Measurements from ENCODE around the gene SDSL. TPM values are rescaled to one million over a fixed set of nuclear protein-coding genes. Genes with fewer than 3 reads are reported as not detected.

The SDSL gene
- total and polyA plus RNA-seq, 2 experiments from 2014 or later = 6.3 to 14.6 TPM

- no peak for TF ChIP-seq EZH2 (IDR thresholded peaks at IDR 0.05; ENCODE audit: insufficient read depth, poor library complexity, severe bottlenecking)
- TF ChIP-seq EZH2phosphoT487 (IDR thresholded peaks at IDR 0.05; ENCODE audit: insufficient read depth, low read depth) = no peak
- in situ Hi-C loops (cut with MboI) = loop anchor here (25.0 kb wide), 1 partner anchor 460 kb away; no protein-coding TSS in a partner anchor
Measured at GRCh38 chr12:113452458-113452857, 30.3 kb downstream of the SDSL start.

GRCh38 chr12:113453330-113453729 lies 31.1 kb downstream of the SDSL start:
- Histone ChIP-seq H3K4me1 (ENCODE audit: insufficient read depth) (no peaks in the 10 kb centered on the region), H3K4me2 (ENCODE audit: unreplicated experiment) (no peak overlapping the region), H3K9me2 (ENCODE audit: insufficient read depth) (no peaks in the 10 kb centered on the region), H3K36me3 (ENCODE audit: low read depth) (no peaks in the 10 kb centered on the region), H3F3A (ENCODE audit: insufficient read depth) (no peaks in the 10 kb centered on the region), H3K79me2 (ENCODE audit: insufficient read depth) (no peaks in the 10 kb centered on the region), H3K27ac (no peak overlapping the region), H2AFZ (no peak overlapping the region), H3K9me3 (ENCODE audit: low read depth) (no peaks in the 10 kb centered on the region), H3K9ac (no peak overlapping the region), H4K20me1 (ENCODE audit: insufficient read depth) (no peaks in the 10 kb centered on the region), H3K27me3 (replicated peaks; ENCODE audit: insufficient read depth) (no peaks in the 10 kb centered on the region; the same call in none of the 2 replicates), H3K4me3 (no peak overlapping the region)
- 12 to 21% methylated on average over 6 of the region's 6 CpGs for WGBS, 2 experiments (ENCODE audit: low coverage in 1 of 2, low lambda C conversion rate in 2 of 2, missing lambda C conversion rate in 2 of 2)
- DNase-seq = no peak
- in situ Hi-C loops (cut with MboI) = loop anchor here (25.0 kb wide), 1 partner anchor 459 kb away; no protein-coding TSS in a partner anchor
- TF ChIP-seq EZH2 (IDR thresholded peaks at IDR 0.05; ENCODE audit: insufficient read depth, poor library complexity, severe bottlenecking) = no peak
- no peak for TF ChIP-seq EZH2phosphoT487 (IDR thresholded peaks at IDR 0.05; ENCODE audit: insufficient read depth, low read depth)

More at GRCh38 chr12:113452458-113452857, 30.3 kb downstream of the SDSL start:
- 51 to 60% methylated on average over 2 of the region's 2 CpGs for WGBS, 2 experiments (ENCODE audit: low coverage in 1 of 2, low lambda C conversion rate in 2 of 2, missing lambda C conversion rate in 2 of 2)
- H3F3A ChIP-seq (ENCODE audit: insufficient read depth) = no peaks in the 10 kb centered on the region
- no peak overlapping the region for H3K9ac ChIP-seq
- H3K4me3 ChIP-seq = no peak overlapping the region
- DNase-seq = no peak
- H3K4me2 ChIP-seq (ENCODE audit: unreplicated experiment) = no peak overlapping the region
- no peak overlapping the region for H3K27ac ChIP-seq
- no peaks in the 10 kb centered on the region for H3K4me1 ChIP-seq (ENCODE audit: insufficient read depth)
- H2AFZ ChIP-seq = no peak overlapping the region
- no peaks in the 10 kb centered on the region; the same call in none of the 2 replicates for H3K27me3 ChIP-seq (replicated peaks; ENCODE audit: insufficient read depth)
- no peaks in the 10 kb centered on the region for H3K36me3 ChIP-seq (ENCODE audit: low read depth)
- H3K79me2 ChIP-seq (ENCODE audit: insufficient read depth) = no peaks in the 10 kb centered on the region
- H4K20me1 ChIP-seq (ENCODE audit: insufficient read depth) = no peaks in the 10 kb centered on the region
- H3K9me3 ChIP-seq (ENCODE audit: low read depth) = no peaks in the 10 kb centered on the region
- H3K9me2 ChIP-seq (ENCODE audit: insufficient read depth) = no peaks in the 10 kb centered on the region

GRCh38 chr12:113456199-113456598 lies 34.0 kb downstream of the SDSL start:
- no peak overlapping the region for H3K9ac ChIP-seq
- no peak overlapping the region for H2AFZ ChIP-seq
- WGBS, 2 experiments (ENCODE audit: low coverage in 1 of 2, low lambda C conversion rate in 2 of 2, missing lambda C conversion rate in 2 of 2) = 41 to 60% methylated on average over 2 of the region's 2 CpGs
- H3K79me2 ChIP-seq (ENCODE audit: insufficient read depth) = no peaks in the 10 kb centered on the region
- TF ChIP-seq EZH2 (IDR thresholded peaks at IDR 0.05; ENCODE audit: insufficient read depth, poor library complexity, severe bottlenecking) (no peak), EZH2phosphoT487 (IDR thresholded peaks at IDR 0.05; ENCODE audit: insufficient read depth, low read depth) (no peak)
- H4K20me1 ChIP-seq (ENCODE audit: insufficient read depth) = no peaks in the 10 kb centered on the region
- DNase-seq = no peak
- H3K36me3 ChIP-seq (ENCODE audit: low read depth) = no peaks in the 10 kb centered on the region
- H3F3A ChIP-seq (ENCODE audit: insufficient read depth) = no peaks in the 10 kb centered on the region
- no peak overlapping the region for H3K4me3 ChIP-seq
- no peak overlapping the region for H3K4me2 ChIP-seq (ENCODE audit: unreplicated experiment)
- H3K9me3 ChIP-seq (ENCODE audit: low read depth) = no peaks in the 10 kb centered on the region
- peaks cover 22% of the 10 kb centered on the region for H3K27me3 ChIP-seq (replicated peaks; ENCODE audit: insufficient read depth)
- H3K4me1 ChIP-seq (ENCODE audit: insufficient read depth) = no peaks in the 10 kb centered on the region
- in situ Hi-C loops (cut with MboI) = loop anchor here (25.0 kb wide), 1 partner anchor 456 kb away; no protein-coding TSS in a partner anchor
- no peaks in the 10 kb centered on the region for H3K9me2 ChIP-seq (ENCODE audit: insufficient read depth)
- no peak overlapping the region for H3K27ac ChIP-seq

GRCh38 chr12:113456761-113457160 lies 34.6 kb downstream of the SDSL start:
- Histone ChIP-seq H3K9me3 (ENCODE audit: low read depth) (no peaks in the 10 kb centered on the region), H3K79me2 (ENCODE audit: insufficient read depth) (no peaks in the 10 kb centered on the region), H3K9me2 (ENCODE audit: insufficient read depth) (no peaks in the 10 kb centered on the region), H2AFZ (no peak overlapping the region), H3K4me2 (ENCODE audit: unreplicated experiment) (no peak overlapping the region), H3K4me3 (no peak overlapping the region), H4K20me1 (ENCODE audit: insufficient read depth) (no peaks in the 10 kb centered on the region), H3F3A (ENCODE audit: insufficient read depth) (no peaks in the 10 kb centered on the region), H3K36me3 (ENCODE audit: low read depth) (no peaks in the 10 kb centered on the region), H3K9ac (no peak overlapping the region), H3K27ac (no peak overlapping the region), H3K27me3 (replicated peaks; ENCODE audit: insufficient read depth) (peaks cover 22% of the 10 kb centered on the region), H3K4me1 (ENCODE audit: insufficient read depth) (no peaks in the 10 kb centered on the region)
- 21 to 27% methylated on average over 4 of the region's 4 CpGs for WGBS, 2 experiments (ENCODE audit: low coverage in 1 of 2, low lambda C conversion rate in 2 of 2, missing lambda C conversion rate in 2 of 2)
- TF ChIP-seq EZH2 (IDR thresholded peaks at IDR 0.05; ENCODE audit: insufficient read depth, poor library complexity, severe bottlenecking) (no peak), EZH2phosphoT487 (IDR thresholded peaks at IDR 0.05; ENCODE audit: insufficient read depth, low read depth) (no peak)
- no peak for DNase-seq
- in situ Hi-C loops (cut with MboI) = loop anchor here (25.0 kb wide), 1 partner anchor 456 kb away; no protein-coding TSS in a partner anchor

Data from GM23248 (cell line).